ENCODE data around the gene ALK.

The ALK gene

DNA sequence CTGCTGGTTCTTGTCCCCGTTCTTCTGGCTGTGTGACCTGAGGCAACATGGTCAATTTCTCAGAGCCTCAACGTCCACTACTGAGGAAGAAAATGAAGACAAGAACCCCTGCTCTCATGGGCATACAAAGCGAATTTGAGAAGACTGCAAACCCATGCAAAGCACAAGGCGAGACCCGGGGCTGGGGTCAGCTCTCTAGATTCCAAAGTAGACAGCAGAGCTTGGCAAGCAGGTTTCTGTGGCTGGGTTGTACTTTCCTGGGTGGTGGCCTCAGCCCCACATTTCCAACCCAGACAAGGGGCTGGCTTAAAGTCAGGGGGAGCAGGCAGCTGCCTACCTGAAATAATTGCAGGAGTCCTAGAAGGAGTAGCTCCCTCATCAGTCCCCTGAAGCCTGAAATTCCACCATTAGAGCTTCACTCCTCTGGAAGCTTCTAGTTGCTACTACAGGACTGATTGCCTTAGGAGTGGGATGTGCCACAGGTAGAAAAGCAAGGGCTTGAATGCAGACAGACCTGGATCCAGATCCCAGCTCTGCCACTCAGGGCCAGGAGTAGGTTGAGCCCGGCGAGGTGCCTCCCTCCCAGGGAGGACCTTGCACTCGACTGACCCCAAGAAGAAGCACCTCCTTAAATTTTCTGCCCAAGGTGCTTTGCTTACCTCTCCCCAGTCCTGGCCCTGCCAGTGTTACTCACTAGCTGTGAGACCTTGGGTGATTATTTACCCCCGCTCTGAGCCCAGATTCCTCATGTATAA, 678.6 kb downstream of the ALK start:
- TF ChIP-seq, protein P1, sequence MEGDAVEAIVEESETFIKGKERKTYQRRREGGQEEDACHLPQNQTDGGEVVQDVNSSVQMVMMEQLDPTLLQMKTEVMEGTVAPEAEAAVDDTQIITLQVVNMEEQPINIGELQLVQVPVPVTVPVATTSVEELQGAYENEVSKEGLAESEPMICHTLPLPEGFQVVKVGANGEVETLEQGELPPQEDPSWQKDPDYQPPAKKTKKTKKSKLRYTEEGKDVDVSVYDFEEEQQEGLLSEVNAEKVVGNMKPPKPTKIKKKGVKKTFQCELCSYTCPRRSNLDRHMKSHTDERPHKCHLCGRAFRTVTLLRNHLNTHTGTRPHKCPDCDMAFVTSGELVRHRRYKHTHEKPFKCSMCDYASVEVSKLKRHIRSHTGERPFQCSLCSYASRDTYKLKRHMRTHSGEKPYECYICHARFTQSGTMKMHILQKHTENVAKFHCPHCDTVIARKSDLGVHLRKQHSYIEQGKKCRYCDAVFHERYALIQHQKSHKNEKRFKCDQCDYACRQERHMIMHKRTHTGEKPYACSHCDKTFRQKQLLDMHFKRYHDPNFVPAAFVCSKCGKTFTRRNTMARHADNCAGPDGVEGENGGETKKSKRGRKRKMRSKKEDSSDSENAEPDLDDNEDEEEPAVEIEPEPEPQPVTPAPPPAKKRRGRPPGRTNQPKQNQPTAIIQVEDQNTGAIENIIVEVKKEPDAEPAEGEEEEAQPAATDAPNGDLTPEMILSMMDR (IDR thresholded peaks at IDR 0.05; ENCODE audit: control extremely low read depth, extremely low read depth, low read depth, missing control alignments): no peak
- CTCF ChIA-PET: interaction anchor here (1.5 kb wide), 1 partner anchor 16 kb away, joined by 3 read pairs; no protein-coding TSS in a partner anchor
- POLR2A ChIA-PET: no interaction called here
- no peak for DNase-seq (ENCODE audit: extremely low spot score)

DNA sequence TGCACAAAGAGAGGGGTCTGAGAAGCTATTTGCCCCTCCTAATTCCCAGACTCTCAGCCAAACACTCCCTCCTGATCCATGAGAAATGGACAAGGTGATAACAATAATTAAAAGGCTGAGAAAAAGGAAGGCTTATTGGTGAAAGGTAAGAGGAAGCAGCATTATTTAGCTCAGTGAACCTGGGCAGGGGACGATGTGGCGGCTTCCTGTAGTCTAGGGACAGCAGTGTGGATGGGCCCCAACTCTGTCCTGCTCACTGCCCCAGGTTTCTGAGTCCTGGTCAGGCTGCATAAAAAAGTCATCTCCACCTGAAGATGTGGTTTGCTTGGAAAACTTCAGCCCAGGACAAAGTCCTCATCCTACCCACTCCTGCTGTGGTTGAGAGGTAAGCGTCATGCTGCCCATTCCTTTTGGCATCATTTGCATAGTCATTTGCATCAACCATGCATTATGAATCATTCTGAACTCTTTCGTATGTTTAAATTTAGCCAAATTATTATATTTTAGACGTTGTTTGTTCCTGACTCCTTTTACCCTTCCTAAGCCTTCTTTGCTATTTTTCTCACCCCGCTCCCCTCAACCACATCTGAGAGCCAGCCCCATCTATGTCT, 679.3 kb downstream of the ALK start:
- POLR2A ChIA-PET: no interaction called here
- DNase-seq (ENCODE audit: extremely low spot score): no peak
- TF ChIP-seq, protein P1 (IDR thresholded peaks at IDR 0.05; ENCODE audit: control extremely low read depth, extremely low read depth, low read depth, missing control alignments): no peak
- CTCF ChIA-PET: interaction anchor here (1.1 to 1.2 kb wide), 2 partner anchors 8 to 10 kb away, joined by 3 to 4 read pairs; no protein-coding TSS in a partner anchor

DNA sequence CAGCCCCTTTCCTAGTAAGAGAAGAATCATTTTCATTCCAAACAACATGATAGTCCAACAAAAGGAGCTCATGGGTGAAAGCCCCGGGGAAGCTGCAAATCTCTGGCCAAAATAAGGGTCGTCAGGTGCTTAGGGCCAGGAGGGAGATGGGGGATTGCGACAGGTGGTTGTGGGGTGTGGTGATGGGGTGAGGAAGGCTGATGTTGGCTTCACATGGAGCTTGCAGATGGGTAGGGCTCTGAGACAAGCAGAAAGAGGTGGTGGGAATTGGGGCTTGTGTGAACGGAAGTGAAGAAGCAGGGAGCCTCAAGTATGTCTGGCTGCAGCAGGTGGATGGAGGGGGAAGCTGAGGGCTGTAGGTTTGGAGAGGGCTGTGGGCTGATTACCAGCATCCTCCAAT, 680.0 kb downstream of the ALK start:
- POLR2A ChIA-PET: no interaction called here
- CTCF ChIA-PET: interaction anchor here (1.1 to 1.5 kb wide), 4 partner anchors 8 to 29 kb away, joined by 3 to 5 read pairs (median 4); no protein-coding TSS in a partner anchor
- DNase-seq (ENCODE audit: extremely low spot score): no peak
- TF ChIP-seq, protein P1 (IDR thresholded peaks at IDR 0.05; ENCODE audit: control extremely low read depth, extremely low read depth, low read depth, missing control alignments): no peak

DNA sequence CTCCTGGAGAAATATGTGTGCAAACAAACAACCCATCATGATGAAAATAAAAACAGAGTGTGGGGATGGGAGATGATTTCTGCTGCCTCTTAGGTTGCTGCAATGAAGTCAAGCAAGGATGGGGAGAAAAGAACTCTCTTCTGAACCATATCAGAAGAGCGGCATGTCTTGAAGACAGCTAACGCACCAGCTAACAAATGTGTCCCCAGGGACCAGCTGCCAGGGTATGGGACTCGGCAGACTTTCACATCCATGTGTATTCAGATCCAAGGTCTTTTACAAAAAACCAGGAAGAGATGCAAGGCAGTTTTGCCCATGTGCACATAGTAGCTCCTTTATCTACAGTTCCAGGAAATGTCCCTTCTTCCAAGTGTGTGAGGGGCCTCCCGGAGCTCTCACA, 680.8 kb downstream of the ALK start:
- no peak for DNase-seq (ENCODE audit: extremely low spot score)
- ChIA-PET CTCF (interaction anchor here (1.1 to 1.5 kb wide), 2 partner anchors 9 to 28 kb away, joined by 4 to 5 read pairs; no protein-coding TSS in a partner anchor), POLR2A (no interaction called here)
- TF ChIP-seq, protein P1 (IDR thresholded peaks at IDR 0.05; ENCODE audit: control extremely low read depth, extremely low read depth, low read depth, missing control alignments): no peak

DNA sequence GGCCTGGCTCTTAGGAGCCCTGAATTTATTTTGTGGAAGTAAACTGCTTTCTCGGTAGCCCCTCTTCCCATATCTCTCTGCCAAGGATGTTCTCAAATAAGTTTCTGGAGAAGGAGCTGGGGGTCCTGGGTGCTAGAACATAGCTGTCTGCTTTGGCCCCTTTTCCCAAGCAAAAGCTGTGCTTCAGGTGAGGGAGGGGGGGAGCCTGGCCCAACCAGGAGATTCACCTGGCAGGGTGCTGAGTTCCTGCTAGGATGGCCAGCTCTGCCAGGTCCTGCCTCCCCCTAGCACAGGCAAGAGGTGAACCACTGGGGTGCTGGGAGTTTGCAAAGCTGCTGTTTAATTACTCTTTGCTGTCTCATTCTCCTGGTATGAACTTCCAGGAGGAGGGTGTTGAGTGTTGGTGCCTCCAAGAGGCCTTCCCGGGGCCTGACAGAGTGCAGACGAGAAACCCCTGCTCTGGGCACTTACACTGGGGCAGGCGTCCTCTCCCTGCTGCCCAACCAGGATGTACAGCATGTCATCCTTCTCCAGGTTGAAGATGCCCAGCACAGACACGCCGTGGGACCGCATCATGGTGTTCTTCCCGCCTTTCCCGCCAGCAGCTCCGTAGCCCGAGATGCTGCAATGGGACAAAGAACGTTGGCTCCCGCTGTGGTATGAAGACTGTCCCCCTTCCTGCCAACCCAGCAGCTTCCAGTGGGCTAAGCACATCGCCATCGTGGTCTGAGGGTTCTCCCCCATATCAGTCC, 682.0 kb downstream of the ALK start:
- POLR2A ChIA-PET: interaction anchor here (1.5 kb wide), 1 partner anchor 11 kb away, joined by 3 read pairs; no protein-coding TSS in a partner anchor
- CTCF ChIA-PET: interaction anchor here (0.7 to 1.8 kb wide), 9 partner anchors 9 to 833 kb away, joined by 3 to 8 read pairs (median 3); no protein-coding TSS in a partner anchor
- no peak for DNase-seq (ENCODE audit: extremely low spot score)
- TF ChIP-seq, protein P1 (IDR thresholded peaks at IDR 0.05; ENCODE audit: control extremely low read depth, extremely low read depth, low read depth, missing control alignments): no peak

DNA sequence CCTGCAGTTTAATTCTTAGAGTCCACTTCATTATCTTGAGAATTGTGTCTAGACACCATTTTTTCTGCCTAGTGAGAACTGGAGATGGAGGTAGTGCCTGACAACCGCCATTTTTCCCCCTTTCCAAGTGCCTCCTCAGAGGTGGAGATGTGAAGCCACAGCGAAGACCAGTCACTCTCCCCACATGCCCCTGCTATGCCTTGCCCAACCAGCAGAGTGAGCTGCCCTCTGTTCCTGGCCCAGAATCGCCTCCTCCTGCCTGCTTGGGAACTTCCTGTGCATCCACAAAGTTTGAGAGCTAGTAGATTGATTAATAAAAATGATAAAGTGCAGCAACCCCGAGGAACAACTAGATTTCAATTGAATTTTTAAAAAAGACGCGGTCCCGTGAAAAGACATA, 682.9 kb downstream of the ALK start:
- CTCF ChIA-PET: interaction anchor here (0.9 to 1.8 kb wide), 7 partner anchors 10 to 834 kb away, joined by 3 to 8 read pairs (median 3); no protein-coding TSS in a partner anchor
- POLR2A ChIA-PET: interaction anchor here (1.5 kb wide), 1 partner anchor 10 kb away, joined by 3 read pairs; no protein-coding TSS in a partner anchor
- DNase-seq (ENCODE audit: extremely low spot score): peak; percentile 58
- TF ChIP-seq, protein P1 (IDR thresholded peaks at IDR 0.05; ENCODE audit: control extremely low read depth, extremely low read depth, low read depth, missing control alignments): peak; percentile 45

Data from GM10248 (cell line).